GM18499 (cell line): Measurements from ENCODE around the gene SDF4.
"Not testable (repeated sequence)": the region's sequence is repeated elsewhere in the genome, so short reads cannot be mapped to it uniquely, and the experiment has no call there.

ENCODE experiments used
- ATAC-seq: cut with Tn5 transposase; IDR thresholded peaks from one replicate; pipeline ENCODE4 v1.9.1; 2021; ENCODE audit warnings: moderate number of reproducible peaks; ENCODE audit not compliant: insufficient read depth, unreplicated experiment

Gene SDF4

GRCh38 chr1:1181938-1182410 lies 49.8 kb downstream of the SDF4 start:
- ATAC-seq = no peak

DNA sequence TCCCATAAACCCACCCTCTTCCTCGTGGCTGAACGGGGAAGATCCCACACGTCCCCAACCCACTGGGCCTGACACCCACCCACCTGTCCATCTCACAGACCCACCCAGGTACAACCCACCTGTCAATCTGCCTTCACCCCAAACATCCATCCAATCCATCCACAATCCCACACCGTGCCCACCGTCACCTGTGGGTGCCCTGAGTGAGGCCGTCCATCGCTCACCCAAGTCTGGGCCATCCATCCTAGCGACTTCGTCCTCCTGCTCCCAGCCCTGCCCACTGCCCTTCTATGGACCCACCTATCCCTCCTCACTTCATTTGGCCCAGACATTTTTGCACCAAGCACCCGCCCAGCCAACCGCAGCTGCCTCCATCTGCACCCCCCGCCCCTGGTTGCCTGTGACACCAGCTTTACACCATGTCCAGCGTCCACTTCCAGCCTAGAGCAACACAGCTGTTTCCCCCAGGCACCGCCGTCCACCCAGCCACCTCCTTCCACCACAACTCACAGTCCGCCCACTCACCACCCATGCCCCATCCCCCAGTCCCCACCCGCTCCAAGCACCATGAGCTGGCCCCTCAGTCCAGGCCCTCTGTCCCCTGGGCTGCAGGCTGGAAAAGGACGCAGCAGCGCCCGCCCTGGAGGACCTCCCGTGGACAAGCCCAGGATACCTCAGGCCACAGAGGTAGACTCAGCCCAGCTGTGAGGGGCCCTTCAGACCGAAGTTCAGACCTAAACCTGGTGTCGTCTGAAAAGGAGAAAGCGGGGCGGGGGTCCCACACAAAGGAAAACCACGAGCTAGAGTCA lies 50.5 kb downstream of the SDF4 start:
- ATAC-seq = no peak

DNA sequence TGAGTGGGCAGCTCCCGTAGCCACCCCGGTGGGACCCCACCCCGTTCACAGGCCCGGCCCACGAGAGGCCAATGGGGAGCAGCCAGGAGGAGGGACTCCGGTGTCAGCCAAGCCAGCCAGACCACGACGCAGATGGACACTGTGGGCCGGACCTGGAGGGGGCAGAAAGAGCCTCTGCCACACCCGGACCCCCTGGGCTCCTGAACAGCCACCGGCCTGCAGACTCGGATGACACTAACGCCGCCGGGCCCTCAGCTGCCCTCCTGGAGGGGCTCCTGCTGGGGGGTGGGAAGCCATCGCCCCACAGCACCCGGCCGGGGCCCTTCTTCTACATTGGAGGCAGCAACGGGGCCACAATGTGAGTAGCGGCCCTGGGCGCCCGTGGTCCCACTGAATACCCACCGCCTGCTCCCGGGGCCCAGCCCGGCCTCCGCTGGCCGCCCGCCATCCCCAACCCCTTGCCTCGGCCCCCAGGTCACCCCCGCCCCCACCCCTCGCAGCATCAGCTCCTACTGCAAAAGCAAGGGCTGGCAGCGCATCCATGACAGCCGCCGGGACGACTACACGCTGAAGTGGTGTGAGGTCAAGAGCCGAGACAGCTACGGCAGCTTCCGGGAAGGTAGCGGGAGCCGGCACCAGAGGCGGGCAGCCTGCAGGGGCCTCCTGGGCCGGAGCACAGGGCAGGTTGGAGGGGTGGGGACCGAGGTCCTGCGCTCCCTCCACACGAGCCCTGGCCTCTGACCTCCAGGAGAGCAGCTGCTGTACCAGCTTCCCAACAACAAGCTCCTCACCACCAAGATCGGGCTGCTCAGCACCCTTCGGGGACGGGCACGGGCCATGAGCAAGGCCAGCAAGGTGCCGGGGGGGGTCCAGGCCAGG lies 51.6 kb downstream of the SDF4 start:
- no peak for ATAC-seq

- no peak for ATAC-seq
These were observed 52.3 kb downstream of the SDF4 start for GRCh38 chr1:1179346-1179982.

GRCh38 chr1:1178794-1179331 lies 52.9 kb downstream of the SDF4 start:
- ATAC-seq = no peak

- ATAC-seq = no peak
These were observed 54.2 kb downstream of the SDF4 start for GRCh38 chr1:1177452-1178206.

DNA sequence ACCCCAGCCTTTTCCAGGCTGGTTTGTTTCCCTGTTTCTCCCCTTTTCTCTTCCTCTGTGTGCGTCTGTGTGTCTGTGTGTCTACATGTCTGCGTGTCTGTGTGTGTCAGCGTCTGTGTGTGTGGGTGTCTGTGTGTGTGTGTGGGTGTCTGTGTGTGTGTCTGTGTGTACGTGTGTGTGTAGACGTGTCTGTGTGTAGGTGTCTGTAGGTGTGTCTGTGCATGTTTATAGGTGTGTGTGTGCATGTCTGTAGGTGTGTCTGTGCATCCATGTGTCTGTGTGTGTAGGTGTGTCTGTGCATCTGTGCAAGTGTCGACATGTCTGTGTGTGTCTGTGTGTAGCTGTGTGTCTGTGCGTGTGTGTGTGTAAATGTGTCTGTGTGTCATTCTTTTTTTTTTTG lies 54.9 kb downstream of the SDF4 start:
- no peak for ATAC-seq

- ATAC-seq = not testable (repeated sequence)
These were observed 55.6 kb downstream of the SDF4 start for GRCh38 chr1:1176063-1176761.

- ATAC-seq = no peak
These were observed 56.4 kb downstream of the SDF4 start for GRCh38 chr1:1175221-1176062.

GRCh38 chr1:1173793-1174415 lies 57.9 kb downstream of the SDF4 start, which contains the start of gene TTLL10:
Gene TTLL10, plus strand, starts transcription at chr1:1173880. Its CDS starts 5,336 bp downstream, at chr1:1179216.
- no peak for ATAC-seq

DNA sequence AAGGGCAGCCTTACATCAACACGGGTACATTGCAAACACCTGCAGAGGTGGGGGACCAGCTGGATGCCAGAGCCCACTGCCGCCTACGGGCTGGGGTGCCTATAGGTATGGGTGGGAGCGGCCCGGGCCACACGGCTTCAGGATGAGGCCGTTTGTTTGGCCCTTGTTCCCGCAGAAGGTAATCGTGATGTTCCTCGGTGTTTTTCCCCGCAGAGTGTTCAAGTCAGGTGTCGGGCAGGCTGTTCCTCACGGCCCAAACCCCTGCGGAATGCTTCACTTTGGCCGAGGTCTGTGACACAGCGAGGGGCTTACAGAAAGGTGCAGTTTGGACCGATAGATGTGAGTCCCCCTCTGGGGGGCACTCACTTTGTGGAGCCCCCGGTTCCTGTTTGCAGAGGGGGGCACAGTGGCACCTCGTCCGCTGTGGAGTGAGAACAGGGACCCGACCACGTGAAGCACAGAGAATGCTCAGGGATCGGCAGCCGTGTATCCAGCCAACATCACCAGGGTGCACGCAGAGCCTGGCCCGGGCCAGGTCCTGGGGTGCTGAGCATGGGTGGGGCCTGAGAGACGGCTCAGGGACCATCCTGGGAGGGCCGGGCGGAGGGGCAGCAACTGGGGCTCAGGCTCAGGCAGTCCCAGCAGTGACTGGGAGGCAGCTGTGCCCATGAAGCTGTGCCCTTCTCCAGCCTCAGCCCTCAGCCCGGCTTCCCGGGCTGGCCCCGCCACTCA lies 58.6 kb downstream of the SDF4 start:
- no peak for ATAC-seq

DNA sequence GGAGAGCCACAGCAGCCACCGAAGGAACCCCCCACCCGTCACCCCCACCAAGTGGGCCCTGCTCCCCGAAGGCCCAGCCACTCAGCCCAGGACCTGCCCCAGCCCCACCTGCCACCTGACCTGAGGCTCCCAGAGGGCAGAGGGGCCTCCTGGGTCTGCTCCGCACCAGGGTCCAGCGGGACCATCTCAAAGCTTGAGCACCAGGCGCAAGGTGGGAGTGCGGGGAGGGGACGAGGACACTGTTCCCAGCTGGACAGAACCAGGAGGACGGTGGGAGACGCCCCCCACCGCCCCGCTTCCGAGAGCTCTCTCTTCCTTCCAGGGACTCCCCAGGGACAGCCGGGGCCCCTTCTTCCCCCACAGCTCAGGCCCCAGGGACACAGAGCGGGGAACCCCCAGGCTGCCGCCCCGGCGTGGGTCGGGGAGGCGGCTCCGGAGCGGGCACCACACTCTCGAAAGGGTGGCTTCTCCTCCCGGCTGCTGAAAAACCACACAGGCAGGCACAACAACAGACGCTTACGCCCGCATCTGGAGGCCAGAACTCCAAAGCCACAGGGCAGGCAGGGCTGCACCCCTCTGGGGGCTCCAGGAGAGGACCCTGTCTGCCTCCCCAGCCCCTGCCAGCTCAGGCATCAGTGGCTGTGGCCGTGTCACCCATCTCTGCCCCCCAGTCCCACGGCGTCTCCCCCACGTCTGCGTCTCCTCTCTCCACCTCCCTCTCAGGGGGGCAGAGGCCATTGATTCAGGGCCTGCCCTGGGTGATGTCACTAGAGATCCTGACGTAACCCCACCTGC lies 60.1 kb downstream of the SDF4 start:
- no peak for ATAC-seq

GRCh38 chr1:1171161-1171545 lies 60.6 kb downstream of the SDF4 start:
- no peak for ATAC-seq

- no peak for ATAC-seq
These were observed 61.3 kb downstream of the SDF4 start for GRCh38 chr1:1170215-1171091.

GRCh38 chr1:1169429-1170214 lies 62.2 kb downstream of the SDF4 start:
- ATAC-seq = no peak
